Activated CD4-positive, CD25-positive, alpha-beta regulatory T cell treated with anti-CD3 and anti-CD28 coated beads, Interleukin-2, amount 50 U/mL, for 72 hours (primary cell): Measurements from ENCODE around the gene NDUFA12.

Source experiments
- DNase-seq: peaks from one replicate; pipeline ENCODE4 v3.0.0; 2021

Gene NDUFA12

DNA sequence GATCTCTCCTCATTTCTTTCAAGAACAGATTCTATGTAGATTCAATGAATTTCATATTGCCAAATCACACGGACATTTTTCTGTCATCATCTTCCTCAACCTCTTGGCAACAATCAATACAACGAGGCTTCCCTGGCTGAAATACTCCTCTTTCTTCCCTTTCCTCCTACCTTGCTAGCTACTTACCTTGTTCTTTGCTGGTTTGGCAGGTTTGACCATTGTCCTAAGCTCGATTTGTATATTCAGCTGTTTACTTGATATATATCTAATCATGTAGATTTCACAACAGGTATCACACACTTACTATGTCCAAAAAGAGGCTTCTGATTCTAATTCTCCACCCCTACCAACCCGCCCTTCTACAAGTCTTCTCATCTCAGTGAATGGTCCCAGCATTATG, 23.6 kb downstream of the NDUFA12 start:
- DNase-seq: no peak

DNA sequence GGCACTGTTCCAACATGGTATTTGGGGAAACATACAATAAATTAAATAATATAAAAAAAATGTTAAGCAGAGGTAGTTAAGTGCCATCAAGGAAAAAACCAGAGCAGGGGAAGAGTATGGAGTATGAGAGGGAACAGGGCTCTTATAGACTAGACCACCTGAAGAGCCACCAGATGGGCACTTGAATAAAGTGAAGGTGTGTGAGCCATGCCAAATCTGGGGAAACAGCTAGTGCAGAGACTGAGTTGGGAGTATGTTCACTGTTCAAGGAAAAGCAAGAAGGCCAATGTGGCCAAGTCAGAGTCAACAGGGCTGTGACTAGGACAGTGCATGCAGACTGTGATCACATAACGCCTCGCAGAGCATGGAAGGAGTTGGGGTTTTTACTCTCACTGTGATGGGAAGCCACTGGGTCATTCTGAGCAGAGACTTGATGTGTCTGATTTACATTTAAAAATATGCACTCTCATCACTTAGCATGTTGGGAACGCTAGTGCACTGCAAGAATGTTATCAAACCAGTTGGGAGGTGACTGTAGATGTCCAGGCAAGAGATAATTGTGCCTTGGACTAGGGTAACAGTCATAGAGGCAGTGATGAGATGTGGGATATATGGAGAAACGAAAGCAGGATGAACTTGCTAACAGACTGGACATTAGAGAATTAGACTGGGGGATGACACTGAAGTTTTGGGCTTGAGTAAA, 25.6 kb downstream of the NDUFA12 start:
- no peak for DNase-seq

DNA sequence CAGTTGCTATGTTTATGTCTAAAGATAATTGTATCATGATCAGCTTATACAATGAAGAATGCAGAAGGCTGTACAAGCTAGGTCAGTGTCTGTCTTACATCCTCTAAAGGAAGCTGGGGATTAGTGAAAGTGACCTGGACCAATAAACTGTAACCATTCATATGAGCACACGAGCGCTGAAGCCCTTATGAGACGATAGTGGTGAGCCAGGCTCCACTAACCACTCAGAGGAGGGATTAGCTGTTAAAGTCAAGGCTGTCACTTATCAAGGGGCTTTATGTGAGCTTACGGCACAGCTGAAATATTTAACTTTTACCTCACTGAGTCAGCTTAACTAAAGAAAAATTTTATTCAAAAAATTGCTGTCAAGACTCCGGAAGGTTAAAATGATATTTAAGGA, 30.3 kb downstream of the NDUFA12 start:
- DNase-seq: no peak

DNA sequence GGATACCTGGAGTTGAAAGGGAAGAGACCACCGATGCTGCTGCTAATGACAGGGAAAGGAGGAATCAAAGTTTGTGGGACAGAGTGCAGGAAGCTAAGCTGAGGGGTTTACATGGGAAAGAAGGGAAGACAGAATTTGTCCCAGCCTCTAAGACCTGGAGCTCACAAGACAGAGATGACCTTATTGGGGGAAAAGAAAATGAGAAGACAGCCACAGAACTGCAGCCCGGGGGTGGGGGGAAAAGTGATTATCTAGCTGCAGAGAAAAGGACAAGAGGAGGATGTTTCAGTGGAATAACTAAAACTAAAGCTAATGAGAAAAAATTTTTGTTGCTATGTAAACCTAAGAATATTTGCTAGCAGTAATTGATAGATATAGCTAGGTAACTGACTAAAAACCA, 30.7 kb downstream of the NDUFA12 start:
- DNase-seq: no peak

DNA sequence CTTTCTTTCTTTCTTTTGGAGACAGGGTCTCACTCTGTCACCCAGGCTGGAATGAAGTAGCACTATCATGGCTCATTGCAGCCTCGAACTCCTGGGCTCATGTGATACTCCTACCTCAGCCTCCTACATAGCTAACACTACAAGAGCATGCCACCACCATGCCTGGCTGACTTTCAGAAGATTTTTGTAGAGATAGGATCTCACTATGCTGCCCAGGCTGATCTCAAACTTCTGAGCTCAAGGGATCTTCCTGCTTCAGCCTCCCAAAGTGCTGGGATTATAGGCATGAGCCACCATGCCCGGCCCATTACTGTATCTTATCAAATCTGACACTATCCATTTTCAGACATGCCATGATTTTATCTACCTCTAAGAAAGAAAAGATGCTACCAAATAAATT, 31.6 kb downstream of the NDUFA12 start:
- DNase-seq: no peak

DNA sequence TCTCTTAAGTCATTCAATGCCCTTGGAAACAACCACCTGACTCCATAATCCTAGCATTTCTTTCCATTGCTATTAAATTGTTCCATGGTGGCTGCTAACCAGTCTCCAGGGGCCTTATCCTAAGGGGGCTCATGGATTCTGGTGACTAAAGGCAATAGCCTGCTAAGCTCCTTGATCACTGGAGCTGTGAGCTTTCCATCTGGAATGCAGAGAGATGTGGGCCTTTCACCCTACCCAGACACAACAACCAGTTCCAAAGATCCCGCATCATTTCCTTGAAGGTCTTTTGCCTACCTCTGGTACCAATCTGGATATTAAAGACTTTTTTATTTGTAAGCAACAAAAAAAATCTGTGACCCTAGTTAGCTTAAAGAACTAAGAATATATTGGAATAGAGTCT, 32.9 kb downstream of the NDUFA12 start:
- no peak for DNase-seq

DNA sequence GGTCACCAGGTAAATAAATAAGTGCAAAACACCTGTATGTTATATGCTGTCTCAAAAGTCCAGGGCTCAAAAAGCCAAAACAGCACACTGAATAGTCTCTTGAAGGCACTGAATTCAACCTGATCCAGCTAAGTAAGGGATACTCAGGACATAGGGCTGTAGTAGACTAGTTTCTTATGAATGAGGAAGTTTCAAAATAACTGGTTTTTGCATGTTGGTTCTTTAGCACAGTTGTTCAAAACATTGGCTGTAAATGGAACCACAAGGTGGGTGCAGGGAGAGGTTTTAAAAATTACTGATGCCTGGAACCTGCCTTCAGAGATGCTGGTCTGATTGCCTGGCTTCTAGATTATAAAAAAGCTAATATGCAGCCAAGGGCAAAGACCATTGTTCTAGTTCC, 34.1 kb downstream of the NDUFA12 start:
- DNase-seq: no peak

DNA sequence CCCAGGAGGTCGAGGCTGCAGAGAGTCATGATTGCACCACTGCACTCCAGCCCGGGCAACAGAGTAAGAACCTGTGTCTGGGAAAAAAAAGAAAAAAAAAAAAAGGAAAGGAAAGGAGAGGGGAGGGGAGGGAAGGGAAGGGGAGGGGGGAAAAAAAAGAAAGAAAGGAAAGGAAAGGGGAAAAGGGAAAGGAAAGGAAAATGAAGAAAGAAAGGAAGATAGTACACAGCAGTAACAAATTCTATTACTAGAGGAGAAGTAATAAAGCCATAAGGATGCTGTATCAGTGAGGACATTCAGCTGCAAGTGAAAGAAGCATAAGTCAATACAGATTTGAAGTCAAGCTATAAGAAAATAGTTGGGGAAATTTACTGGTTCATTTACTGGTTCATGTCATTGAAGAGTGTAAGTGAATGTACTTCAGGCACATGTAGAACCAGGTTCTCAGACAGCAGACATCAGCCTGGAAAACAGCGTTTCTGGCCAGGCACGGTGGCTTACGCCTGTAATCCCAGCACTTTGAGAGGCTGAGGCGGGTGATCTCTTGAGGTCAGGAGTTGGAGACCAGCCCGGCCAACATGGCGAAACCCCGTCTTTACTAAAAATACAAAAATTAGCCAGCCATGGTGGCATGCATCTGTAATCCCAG, 37.4 kb downstream of the NDUFA12 start:
- no peak for DNase-seq

DNA sequence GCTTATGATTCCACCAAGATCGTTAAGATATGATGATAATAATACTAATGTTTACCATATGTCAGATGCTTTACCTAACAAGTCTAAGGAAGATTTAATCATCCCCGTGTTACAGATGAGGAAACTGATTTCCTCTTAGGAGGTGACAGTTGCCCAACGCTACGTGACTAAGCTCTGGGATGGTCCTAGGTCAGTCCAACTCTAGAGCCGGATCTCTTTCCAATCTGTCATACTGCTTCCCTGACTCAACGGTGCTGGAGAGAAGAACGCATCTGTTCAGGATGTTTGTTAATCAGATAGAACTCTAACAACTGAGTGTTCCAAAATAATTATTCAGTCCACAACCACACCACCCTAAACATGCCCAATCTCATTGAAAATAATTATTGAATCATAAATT, 39.8 kb downstream of the NDUFA12 start:
- DNase-seq: no peak

DNA sequence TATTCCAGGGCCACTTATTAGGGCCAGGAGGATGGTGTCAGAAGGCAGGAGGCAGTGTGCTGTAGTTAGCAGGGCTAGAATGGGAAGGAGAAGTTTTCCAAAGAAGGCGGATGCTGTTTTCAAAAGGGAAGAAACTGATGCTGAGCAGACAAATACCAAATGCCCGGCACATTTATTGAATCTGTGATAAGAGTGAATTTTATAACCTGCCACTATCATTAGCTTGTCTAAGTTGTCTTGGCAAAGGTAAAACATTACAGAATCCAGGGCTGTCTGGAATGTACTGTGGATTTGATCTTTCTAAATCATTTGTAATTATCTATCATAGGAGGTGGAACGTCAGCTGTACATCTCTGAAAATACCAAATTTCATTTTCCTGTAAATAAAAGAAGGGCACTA, 40.8 kb downstream of the NDUFA12 start:
- DNase-seq: no peak

DNA sequence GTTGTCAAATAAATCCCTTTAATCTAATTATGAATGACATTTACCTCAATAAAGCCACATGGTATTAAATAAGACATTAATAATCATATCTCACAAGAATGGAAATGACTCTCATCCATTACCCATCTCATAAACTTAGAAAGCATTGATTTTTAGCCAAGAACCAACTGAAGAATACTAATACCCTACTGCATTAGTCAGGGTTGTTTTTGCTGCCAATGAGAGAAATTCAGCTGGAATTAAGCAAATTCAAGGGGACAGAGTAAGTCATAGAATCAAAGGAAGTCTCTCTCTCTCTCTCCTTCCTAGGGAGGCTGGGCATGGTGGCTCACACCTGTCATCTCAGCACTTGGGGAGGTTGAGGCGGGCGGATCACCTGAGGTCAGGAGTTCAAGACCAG, 41.6 kb downstream of the NDUFA12 start:
- DNase-seq: no peak

DNA sequence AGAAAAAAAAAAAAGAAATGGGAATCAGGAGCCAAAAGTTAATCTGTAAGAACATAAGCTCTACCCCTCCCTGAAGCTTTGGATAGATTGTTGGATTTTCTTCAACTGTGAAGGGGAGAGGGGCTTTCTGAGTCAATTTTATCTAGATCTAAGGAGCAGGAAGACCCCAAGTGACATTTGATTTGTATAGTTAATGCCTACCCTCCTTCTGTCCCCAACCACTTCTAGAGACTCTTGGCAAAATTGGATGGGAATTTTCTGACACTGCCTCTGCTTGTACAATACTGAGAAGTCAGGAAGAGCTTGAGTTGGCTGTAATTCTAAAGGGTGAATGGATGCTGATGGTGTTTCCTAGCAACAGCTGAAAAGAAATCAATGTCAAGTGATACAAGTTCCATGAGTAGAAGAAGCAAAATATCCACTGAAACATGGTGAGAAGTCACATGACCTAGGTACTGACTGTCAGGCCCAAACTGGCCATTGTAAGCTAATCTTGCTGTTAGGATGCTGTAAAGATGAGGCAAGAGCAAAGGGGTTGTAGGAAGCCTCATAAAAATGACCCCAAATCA, 42.2 kb downstream of the NDUFA12 start:
- DNase-seq: no peak

DNA sequence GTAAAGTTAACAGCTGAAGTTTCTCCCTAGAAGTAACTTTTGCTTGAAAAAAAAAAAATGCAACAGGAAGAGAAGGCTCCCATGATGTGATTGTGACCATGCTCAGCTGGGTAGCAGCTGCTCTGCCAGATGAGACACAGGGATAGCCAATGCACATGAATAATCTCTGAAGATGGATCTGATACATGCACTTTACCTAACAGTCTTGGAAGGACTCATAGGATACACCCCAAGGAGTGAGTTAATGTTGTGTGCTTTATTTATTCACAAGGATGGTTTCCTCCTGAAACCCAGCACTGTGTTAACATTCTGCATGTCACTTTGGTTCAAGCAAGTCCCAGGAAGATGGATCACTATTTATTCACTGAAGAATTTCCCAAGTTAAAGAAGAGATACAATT, 46.5 kb downstream of the NDUFA12 start:
- no peak for DNase-seq

DNA sequence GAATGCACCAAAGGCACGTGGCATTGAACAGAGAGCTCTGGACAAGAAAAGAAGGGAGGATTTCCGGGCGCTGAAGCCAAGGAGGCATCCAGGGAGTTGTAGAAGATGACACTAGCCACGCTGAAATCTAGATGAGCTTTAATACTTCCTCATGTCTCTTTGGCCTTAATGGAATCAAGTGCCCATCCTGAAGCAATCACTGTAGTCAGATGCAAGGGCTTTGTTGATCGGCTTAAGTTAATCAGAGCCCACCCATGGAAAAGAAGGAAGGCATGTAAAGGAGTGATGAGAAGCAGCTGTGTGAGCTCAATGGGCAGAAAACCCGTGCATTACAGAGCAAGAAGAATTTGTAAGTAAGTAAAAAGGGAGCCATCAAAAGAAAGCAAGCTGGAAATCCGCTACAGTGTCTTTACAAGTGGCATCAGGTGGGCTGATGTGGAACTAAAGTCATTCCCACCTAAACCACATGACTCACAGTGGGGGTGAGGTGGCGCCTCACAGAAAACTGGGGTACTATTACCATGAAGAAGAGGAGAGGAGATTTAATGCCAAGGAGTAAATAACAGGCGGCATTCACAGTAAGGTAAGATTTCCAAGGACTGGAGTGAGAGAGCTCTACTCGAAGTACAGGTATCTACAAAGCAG, 48.4 kb downstream of the NDUFA12 start:
- DNase-seq: no peak

DNA sequence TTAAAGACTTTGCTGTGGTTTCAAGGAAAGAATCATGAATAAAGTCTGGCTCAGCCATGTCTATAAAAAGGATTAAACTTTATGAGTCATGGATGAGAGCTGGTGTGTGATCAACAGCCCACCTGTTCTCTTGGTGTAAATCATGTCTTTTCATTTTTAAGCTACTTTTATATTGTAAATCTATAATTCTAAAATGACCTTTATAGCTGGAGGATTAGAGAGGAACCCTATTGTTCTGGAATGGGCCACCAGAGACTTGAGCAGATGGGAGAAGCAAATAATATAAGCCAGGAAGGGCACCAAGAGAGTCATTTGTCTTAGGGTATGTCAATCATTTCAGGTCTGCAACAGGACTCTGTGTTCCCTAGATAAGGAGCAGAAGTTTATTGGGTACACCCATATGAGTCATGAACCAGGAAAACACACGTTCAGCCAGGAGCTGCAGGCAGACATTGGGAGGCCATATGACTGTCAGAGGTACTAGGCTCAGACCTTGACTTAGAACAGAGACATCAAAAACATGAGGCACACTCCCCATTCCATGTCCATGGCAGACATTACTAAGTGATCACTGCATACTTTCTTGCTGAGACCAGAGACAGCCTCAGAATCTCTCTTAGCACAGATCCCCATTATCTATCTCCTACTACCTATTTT, 49.3 kb downstream of the NDUFA12 start:
- DNase-seq: no peak

DNA sequence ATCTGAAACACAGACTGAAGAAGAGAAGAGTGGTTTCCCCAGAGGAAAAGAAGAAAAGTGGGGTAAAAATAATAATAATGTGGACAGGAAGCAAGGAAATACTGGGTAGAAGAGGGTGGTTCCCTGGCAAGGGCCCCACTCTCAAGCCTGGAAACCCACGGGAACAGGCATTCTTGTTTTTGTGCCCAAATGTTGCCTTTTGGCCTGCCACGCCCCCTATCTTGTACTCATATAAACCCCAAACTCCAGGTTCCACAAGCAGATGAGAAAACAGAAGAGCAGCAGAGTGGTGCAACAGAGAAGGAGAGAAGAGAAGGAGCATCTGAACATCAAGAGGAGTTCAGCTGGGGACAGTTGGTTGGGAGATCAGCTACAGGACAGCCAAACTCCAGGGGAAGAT, 51.2 kb downstream of the NDUFA12 start:
- DNase-seq: no peak

DNA sequence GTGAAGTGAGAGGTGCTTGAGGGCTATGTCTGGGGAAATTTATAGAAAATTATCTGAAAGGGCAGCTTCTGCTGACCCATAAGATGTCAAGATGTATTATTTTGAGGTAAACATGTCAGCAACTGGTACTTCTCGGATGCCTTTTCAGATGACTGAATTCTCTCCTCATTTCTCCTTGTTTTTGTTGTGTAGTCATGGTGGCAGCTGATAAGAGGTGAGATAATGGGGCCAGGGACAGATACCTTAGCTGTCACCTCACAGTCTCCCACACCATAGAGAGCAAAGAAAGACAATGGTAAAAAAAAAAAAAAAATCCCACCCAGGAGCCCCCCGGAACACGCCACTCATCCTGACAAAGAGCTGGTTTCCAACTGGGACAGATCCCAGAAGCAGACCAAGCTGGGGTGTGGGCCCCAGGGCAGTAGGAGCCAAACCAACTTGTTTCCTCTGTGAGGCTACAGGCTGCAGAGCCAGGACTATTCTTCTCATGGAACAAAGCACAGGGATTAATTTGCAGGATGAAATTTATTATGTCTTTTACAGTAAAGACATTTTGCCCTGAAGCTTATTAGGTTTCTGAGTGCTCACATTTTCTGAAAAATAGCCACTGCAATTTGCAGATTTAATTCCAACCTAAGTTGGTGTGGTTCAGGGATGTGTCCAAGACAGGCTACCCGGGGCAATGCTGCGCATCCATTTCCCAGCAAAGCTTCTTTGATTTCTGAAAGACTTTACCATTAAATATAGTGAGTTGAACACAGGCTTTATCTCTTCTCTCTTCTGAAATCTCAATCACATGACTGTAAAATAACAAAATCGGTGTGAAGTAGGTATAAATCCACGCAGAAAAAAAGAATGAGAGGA, 52.2 kb downstream of the NDUFA12 start:
- DNase-seq: no peak

DNA sequence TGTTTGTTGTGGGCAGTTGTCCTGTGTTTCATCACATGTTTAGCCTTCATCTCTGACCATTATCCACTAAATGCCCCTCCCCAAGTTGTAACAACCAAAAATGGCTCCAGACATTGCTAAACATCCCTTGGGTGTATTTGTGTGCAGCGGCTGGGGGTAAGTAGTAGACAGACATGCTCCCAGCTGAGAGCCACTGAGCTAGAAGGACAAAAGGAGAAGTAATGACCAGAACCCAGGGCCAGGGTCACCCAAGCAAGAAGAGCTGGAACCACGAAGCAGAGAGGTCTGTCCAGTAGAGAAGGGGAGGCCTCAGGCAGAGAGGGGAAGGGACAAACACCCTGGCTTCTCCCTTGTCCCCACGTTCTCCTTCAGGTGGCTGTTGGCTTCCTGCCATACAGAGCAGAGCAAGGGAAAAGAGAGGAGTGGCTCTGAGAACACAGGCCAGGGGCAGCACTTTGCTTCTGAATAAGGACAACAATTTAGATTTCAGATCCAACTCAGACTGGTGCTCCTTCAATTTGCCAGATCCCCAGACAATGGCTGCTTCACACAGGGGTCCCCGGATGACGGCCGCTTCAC, 55.2 kb downstream of the NDUFA12 start:
- DNase-seq: no peak

DNA sequence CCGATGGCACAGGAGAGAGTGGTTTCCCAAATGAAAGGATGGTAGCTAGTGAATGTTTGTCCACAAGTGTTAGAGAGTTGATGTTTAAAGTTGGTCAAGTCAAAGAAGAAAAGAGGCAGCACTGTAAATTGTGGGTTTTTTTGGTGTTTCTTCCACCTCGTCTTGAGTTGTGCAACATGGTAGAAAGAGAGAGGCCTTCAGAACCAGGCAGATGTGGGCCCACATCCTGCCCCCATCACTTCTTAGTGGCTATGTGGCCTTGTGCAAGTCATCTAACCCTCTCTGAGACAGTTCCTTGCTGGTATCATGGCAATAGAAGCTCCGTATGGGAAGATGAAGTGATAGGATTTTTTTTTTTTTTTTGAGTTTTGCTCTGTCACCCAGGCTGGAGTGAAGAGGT, 60.8 kb downstream of the NDUFA12 start:
- DNase-seq: no peak

DNA sequence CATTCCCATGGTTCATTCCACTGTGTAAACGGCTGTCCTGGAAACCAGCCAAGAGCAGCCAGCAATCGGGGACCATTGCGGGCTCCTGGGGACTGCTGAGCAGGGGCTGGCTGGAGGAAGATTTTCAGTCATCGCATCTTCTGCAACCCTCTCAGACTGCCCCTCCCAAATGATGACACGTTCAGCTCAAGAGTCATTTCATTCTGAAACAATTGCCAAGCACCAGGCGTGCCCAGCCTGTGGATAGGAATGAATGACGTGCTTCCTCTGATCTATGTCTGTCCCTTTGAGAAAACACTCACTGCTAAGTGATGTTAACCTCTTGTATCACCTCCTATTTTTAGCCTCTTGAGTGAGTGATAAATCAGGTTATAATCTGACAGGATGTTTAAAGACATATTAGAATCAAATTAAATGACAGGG, 62.0 kb downstream of the NDUFA12 start:
- DNase-seq: peak; percentile 39

DNA sequence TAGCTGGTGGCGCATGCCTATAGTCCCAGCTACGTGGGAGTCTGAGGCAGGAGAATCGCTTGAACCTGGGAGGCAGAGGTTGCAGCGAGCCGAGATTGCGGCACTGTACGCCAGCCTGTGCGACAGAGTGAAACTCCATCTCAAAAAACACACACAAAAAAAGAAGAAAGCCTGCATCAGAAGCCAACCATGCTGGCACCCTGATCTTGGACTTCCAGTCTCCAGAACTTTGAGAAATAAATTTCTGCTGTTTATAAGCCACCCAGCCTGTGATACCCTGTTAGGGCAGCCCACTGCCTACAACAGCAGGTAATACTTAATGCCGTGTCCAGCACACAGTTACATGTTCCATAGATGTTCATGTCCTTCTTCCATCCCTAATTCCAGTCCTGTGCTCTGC, 62.7 kb downstream of the NDUFA12 start:
- DNase-seq: no peak

DNA sequence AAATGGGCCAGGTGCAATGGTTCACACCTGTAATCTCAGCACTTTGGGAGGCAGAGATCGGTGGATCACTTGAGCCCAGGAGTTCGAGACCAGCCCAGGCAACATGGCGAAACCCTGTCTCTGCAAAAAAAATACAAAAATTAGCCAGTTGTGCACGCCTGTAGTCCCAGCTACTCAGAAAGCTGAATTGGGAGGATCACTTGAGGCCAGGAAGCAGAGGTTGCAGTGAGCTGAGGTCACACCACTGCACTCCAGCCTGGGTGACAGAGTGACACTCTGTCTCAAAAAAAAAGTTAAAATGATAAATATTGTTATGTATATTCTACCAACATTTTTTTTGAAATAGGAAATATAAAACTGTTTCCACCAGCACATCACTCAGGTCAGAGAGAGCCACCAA, 64.9 kb downstream of the NDUFA12 start:
- DNase-seq: no peak
